HepG2 (cell line): ENCODE results near the gene SNF8. TPM values are rescaled to one million over a fixed set of nuclear protein-coding genes. Genes with fewer than 3 reads are reported as not detected.

Source experiments
- CC2D1A ChIP-seq: sonication (generic); formaldehyde crosslinking; IDR thresholded peaks from 2 replicates; pipeline ENCODE4 v1.8.1; 2023; ENCODE audit warnings: mild to moderate bottlenecking, missing genetic modification reagents
- CEBPG ChIP-seq: IDR thresholded peaks from 2 replicates; pipeline ENCODE4 v1.6.1; 2016
- CENPT ChIP-seq: sonication (generic); formaldehyde crosslinking; IDR thresholded peaks from 2 replicates; pipeline ENCODE4 v1.8.0; 2022; ENCODE audit warnings: low read depth, mild to moderate bottlenecking, moderate library complexity, missing genetic modification reagents
- DRAP1 ChIP-seq: IDR thresholded peaks from 2 replicates; pipeline ENCODE4 v1.6.1; 2016; ENCODE audit warnings: missing genetic modification reagents, missing compliant biosample characterization
- IRX3 ChIP-seq: sonication (generic); formaldehyde crosslinking; IDR thresholded peaks from 2 replicates; pipeline ENCODE4 v1.8.1; 2023; ENCODE audit warnings: mild to moderate bottlenecking, low read depth, missing genetic modification reagents, borderline replicate concordance
- NR3C1 ChIP-seq: sonication (generic); formaldehyde crosslinking; IDR thresholded peaks from 2 replicates; pipeline ENCODE4 v1.4.0; 2020; ENCODE audit warnings: missing genetic modification reagents
- PRPF4 ChIP-seq: fragments of 200-400 bp; formaldehyde crosslinking; IDR thresholded peaks from 2 replicates; pipeline ENCODE4 v1.6.1; 2016; ENCODE audit warnings: low read length, low read depth; ENCODE audit not compliant: poor library complexity, severe bottlenecking
- RAD21 ChIP-seq: fragments of 450-650 bp; formaldehyde crosslinking; IDR thresholded peaks from 2 replicates; pipeline ENCODE4 v1.5.0; 2020; ENCODE audit warnings: mild to moderate bottlenecking
- REL ChIP-seq: sonication (generic); formaldehyde crosslinking; conservative IDR thresholded peaks from 2 replicates; pipeline ENCODE4 v1.8.0; 2022; ENCODE audit warnings: mild to moderate bottlenecking, missing genetic modification reagents, moderate library complexity
- RFX5 ChIP-seq: IDR thresholded peaks from 2 replicates; pipeline ENCODE4 v1.6.1; 2011; ENCODE audit warnings: low read depth, low read length, improper control_type of control experiment
- SMAD3 ChIP-seq: sonication (generic); formaldehyde crosslinking; IDR thresholded peaks from 2 replicates; pipeline ENCODE4 v1.4.0; 2020; ENCODE audit warnings: missing genetic modification reagents
- SP1 ChIP-seq, 2 experiments: fragments of 450-650 bp in 1 of 2; sonication (generic) in 1 of 2; formaldehyde crosslinking in 1 of 2; IDR thresholded peaks; 2 replicates each; pipeline versions ENCODE4 v1.4.0 to v1.6.1; 2016 to 2020; ENCODE audit warnings: missing genetic modification reagents in 1 of 2
- ZFAT ChIP-seq: sonication (generic); formaldehyde crosslinking; conservative IDR thresholded peaks from 2 replicates; pipeline ENCODE4 v1.8.1; 2023; ENCODE audit warnings: missing genetic modification reagents, inconsistent platforms
- ZFX ChIP-seq: sonication (generic); formaldehyde crosslinking; IDR thresholded peaks from 2 replicates; pipeline ENCODE4 v1.4.0; 2020; ENCODE audit warnings: mild to moderate bottlenecking, low read depth, missing genetic modification reagents, moderate library complexity
- ZNF138 ChIP-seq: sonication (generic); formaldehyde crosslinking; IDR thresholded peaks from 2 replicates; pipeline ENCODE4 v1.5.0; 2020; ENCODE audit warnings: mild to moderate bottlenecking, low read depth, missing genetic modification reagents
- ZNF556 ChIP-seq: sonication (generic); formaldehyde crosslinking; IDR thresholded peaks from 2 replicates; pipeline ENCODE4 v1.4.0; 2020; ENCODE audit warnings: mild to moderate bottlenecking, missing genetic modification reagents, borderline replicate concordance
- ZNF557 ChIP-seq: sonication (generic); formaldehyde crosslinking; IDR thresholded peaks from 2 replicates; pipeline ENCODE4 v1.4.0; 2020; ENCODE audit warnings: missing genetic modification reagents
- ZNF674 ChIP-seq: sonication (generic); formaldehyde crosslinking; IDR thresholded peaks from 2 replicates; pipeline ENCODE4 v1.5.0; 2020; ENCODE audit warnings: low read depth, mild to moderate bottlenecking, missing genetic modification reagents
- ZNF678 ChIP-seq: sonication (generic); formaldehyde crosslinking; IDR thresholded peaks from 2 replicates; pipeline ENCODE4 v1.4.0; 2020; ENCODE audit warnings: mild to moderate bottlenecking, missing genetic modification reagents
- ZNF749 ChIP-seq: sonication (generic); formaldehyde crosslinking; IDR thresholded peaks from 2 replicates; pipeline ENCODE4 v1.8.0; 2022; ENCODE audit warnings: mild to moderate bottlenecking, missing genetic modification reagents, moderate library complexity, borderline replicate concordance
- polyA plus RNA-seq, 8 experiments: library from polyadenylated mRNA; depleted of rRNA in 3 of 8; stranded (reverse) in 7 of 8; unstranded in 1 of 8; fragments of >200 nt; fragmentation: Illumina TruSeq in 4 of 8; extraction: Trizol in 4 of 8; gene quantifications; 2 replicates each; pipeline versions ENCODE4 v1.2.1 to v1.2.3, GENCODE V29; 2011 to 2016; ENCODE audit warnings: low read depth in 4 of 8, missing spikeins in 1 of 8, mixed read lengths in 1 of 8; ENCODE audit not compliant: insufficient read depth in 1 of 8
- total RNA-seq, 5 experiments: library from RNA; depleted of rRNA; stranded (reverse); fragments of >200 nt; fragmentation: Illumina TruSeq; extraction: Trizol; gene quantifications; 2 replicates each; pipeline ENCODE4 v1.2.3, GENCODE V29; 2016; ENCODE audit warnings: low read depth in 1 of 5
- TF ChIP-seq, protein P1 (sequence below): sonication (generic); formaldehyde crosslinking; IDR thresholded peaks from 2 replicates; pipeline ENCODE4 v1.5.1; 2020; ENCODE audit warnings: missing genetic modification reagents, mild to moderate bottlenecking, borderline replicate concordance
- TF ChIP-seq, protein P2 (sequence below): sonication (generic); formaldehyde crosslinking; IDR thresholded peaks from 2 replicates; pipeline ENCODE4 v1.4.0; 2020; ENCODE audit warnings: missing genetic modification reagents, borderline replicate concordance
- TF ChIP-seq, protein P3 (sequence below): sonication (generic); formaldehyde crosslinking; IDR thresholded peaks from 2 replicates; pipeline ENCODE4 v1.8.1; 2023; ENCODE audit warnings: mild to moderate bottlenecking, missing genetic modification reagents
- TF ChIP-seq, protein P4 (sequence below): sonication (generic); formaldehyde crosslinking; conservative IDR thresholded peaks from 2 replicates; pipeline ENCODE4 v1.8.1; 2023; ENCODE audit warnings: missing genetic modification reagents

The SNF8 gene
- total and polyA plus RNA-seq, 2 of the 13 experiments (the other 11 are each of a cell fraction or from before 2014, with no cell fraction given) = 114 to 153 TPM

DNA sequence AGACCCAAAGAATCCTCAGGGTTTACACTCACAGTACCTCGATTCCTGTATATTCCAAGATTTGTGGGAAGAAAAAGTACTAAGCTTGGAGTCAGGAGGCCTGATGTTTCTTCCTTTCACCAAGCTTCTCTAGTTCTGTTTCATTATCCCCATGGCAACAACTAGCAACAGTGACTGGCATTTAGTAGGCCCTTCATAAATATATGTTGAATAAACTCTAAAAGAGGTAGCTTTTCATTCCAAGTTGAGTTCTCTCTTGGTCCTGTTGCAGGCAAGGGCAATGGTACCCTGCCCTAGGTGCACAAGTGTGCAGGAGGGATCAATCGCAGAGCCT lies 37.0 kb downstream of the SNF8 start (continued):
- TF ChIP-seq, protein P1, sequence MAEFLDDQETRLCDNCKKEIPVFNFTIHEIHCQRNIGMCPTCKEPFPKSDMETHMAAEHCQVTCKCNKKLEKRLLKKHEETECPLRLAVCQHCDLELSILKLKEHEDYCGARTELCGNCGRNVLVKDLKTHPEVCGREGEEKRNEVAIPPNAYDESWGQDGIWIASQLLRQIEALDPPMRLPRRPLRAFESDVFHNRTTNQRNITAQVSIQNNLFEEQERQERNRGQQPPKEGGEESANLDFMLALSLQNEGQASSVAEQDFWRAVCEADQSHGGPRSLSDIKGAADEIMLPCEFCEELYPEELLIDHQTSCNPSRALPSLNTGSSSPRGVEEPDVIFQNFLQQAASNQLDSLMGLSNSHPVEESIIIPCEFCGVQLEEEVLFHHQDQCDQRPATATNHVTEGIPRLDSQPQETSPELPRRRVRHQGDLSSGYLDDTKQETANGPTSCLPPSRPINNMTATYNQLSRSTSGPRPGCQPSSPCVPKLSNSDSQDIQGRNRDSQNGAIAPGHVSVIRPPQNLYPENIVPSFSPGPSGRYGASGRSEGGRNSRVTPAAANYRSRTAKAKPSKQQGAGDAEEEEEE = no peak
- no peak for TF ChIP-seq RAD21 (CRISPR knock-in tag)
- TF ChIP-seq ZFAT = no peak
- no peak for TF ChIP-seq CENPT
- TF ChIP-seq DRAP1 = no peak
- no peak for TF ChIP-seq ZNF678 (CRISPR knock-in tag)
- TF ChIP-seq, protein P2, sequence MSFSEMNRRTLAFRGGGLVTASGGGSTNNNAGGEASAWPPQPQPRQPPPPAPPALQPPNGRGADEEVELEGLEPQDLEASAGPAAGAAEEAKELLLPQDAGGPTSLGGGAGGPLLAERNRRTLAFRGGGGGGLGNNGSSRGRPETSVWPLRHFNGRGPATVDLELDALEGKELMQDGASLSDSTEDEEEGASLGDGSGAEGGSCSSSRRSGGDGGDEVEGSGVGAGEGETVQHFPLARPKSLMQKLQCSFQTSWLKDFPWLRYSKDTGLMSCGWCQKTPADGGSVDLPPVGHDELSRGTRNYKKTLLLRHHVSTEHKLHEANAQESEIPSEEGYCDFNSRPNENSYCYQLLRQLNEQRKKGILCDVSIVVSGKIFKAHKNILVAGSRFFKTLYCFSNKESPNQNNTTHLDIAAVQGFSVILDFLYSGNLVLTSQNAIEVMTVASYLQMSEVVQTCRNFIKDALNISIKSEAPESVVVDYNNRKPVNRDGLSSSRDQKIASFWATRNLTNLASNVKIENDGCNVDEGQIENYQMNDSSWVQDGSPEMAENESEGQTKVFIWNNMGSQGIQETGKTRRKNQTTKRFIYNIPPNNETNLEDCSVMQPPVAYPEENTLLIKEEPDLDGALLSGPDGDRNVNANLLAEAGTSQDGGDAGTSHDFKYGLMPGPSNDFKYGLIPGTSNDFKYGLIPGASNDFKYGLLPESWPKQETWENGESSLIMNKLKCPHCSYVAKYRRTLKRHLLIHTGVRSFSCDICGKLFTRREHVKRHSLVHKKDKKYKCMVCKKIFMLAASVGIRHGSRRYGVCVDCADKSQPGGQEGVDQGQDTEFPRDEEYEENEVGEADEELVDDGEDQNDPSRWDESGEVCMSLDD (CRISPR knock-in tag) = no peak
- TF ChIP-seq ZNF674 = no peak
- no peak for TF ChIP-seq PRPF4
- no peak for TF ChIP-seq CEBPG (CRISPR knock-in tag)
- TF ChIP-seq NR3C1 (CRISPR knock-in tag) = no peak
- TF ChIP-seq ZNF749 (CRISPR knock-in tag) = no peak
- TF ChIP-seq ZFX (CRISPR knock-in tag) = no peak
- TF ChIP-seq ZNF138 = no peak
- TF ChIP-seq IRX3 (CRISPR knock-in tag) = peak; percentile 18; the same call in 1 of the 2 replicates
- TF ChIP-seq REL (CRISPR knock-in tag) = no peak
- TF ChIP-seq, protein P3, sequence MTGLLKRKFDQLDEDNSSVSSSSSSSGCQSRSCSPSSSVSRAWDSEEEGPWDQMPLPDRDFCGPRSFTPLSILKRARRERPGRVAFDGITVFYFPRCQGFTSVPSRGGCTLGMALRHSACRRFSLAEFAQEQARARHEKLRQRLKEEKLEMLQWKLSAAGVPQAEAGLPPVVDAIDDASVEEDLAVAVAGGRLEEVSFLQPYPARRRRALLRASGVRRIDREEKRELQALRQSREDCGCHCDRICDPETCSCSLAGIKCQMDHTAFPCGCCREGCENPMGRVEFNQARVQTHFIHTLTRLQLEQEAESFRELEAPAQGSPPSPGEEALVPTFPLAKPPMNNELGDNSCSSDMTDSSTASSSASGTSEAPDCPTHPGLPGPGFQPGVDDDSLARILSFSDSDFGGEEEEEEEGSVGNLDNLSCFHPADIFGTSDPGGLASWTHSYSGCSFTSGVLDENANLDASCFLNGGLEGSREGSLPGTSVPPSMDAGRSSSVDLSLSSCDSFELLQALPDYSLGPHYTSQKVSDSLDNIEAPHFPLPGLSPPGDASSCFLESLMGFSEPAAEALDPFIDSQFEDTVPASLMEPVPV (CRISPR knock-in tag) = no peak
- no peak for TF ChIP-seq ZNF556 (CRISPR knock-in tag)
- no peak for TF ChIP-seq ZNF557
- peak; percentile 65 for TF ChIP-seq CC2D1A (CRISPR knock-in tag)
- TF ChIP-seq, protein P4, sequence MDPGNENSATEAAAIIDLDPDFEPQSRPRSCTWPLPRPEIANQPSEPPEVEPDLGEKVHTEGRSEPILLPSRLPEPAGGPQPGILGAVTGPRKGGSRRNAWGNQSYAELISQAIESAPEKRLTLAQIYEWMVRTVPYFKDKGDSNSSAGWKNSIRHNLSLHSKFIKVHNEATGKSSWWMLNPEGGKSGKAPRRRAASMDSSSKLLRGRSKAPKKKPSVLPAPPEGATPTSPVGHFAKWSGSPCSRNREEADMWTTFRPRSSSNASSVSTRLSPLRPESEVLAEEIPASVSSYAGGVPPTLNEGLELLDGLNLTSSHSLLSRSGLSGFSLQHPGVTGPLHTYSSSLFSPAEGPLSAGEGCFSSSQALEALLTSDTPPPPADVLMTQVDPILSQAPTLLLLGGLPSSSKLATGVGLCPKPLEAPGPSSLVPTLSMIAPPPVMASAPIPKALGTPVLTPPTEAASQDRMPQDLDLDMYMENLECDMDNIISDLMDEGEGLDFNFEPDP (CRISPR knock-in tag) = 0 out of 2 replicates have a peak, but pooled peaks have one; percentile 81
- no peak for TF ChIP-seq SP1 (IDR thresholded peaks at IDR 0.05)
- no peak for TF ChIP-seq SP1 (CRISPR knock-in tag; IDR thresholded peaks at IDR 0.05)
- no peak for TF ChIP-seq SMAD3
- peak; percentile 37; the same call in 1 of the 2 replicates for TF ChIP-seq RFX5
